Measurements from ENCODE around the gene CAST. TPM values are rescaled to one million over a fixed set of nuclear protein-coding genes. Genes with fewer than 3 reads are reported as not detected.
A peak's percentile ranks its signal among the peaks of the same experiment; 100 is the strongest.
"Not testable (repeated sequence)": the region's sequence is repeated elsewhere in the genome, so short reads cannot be mapped to it uniquely, and the experiment has no call there.

Gene CAST
- total and polyA plus RNA-seq, 8 donors, result 54.0 to 458 (median 209) TPM

DNA sequence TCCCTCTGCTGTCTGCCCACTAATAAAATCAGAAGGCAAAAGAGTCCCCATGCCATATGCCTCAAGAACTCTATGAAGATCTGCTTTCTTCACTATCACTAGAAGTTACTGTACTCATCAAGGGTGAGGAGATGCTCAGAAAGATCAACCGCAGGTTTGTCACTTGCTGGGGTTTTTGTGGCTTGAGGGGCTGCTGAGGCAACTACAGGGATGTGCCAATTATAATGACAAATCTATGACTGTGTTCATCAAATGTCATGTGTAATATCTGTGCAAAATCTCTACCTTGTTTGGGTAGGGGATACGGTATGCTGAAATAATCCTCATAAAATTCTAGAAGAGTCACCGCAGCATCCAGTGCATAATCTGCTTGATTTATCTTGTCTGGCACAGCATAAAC, 132.6 kb downstream of the CAST start:
- no peak overlapping the region for H3K27ac ChIP-seq
- H3K4me1 ChIP-seq, result peaks cover 0 to 38% (median 7%) of the 10 kb centered on the region in 4 donors
- WGBS, 5 donors, result 75 to 92% (median 85%) methylated on average over 3 of the region's 3 CpGs
- peaks cover 40 to 100% (median 95%) of the 10 kb centered on the region in 4 donors for H3K36me3 ChIP-seq
- H3K9me3 ChIP-seq, result no peaks in the 10 kb centered on the region
- no peak for DNase-seq
- intact Hi-C loops (cut with DNase I; ENCODE audit: low total_unique reads), result no loop called here
- no peaks in the 10 kb centered on the region for H3K27me3 ChIP-seq
- no peak overlapping the region for H3K4me3 ChIP-seq
- TF ChIP-seq POLR2A (IDR thresholded peaks at IDR 0.05), result no peak
- TF ChIP-seq EP300 (IDR thresholded peaks at IDR 0.05), result no peak
- TF ChIP-seq POLR2AphosphoS5 (IDR thresholded peaks at IDR 0.05), result no peak
- TF ChIP-seq, protein P1, sequence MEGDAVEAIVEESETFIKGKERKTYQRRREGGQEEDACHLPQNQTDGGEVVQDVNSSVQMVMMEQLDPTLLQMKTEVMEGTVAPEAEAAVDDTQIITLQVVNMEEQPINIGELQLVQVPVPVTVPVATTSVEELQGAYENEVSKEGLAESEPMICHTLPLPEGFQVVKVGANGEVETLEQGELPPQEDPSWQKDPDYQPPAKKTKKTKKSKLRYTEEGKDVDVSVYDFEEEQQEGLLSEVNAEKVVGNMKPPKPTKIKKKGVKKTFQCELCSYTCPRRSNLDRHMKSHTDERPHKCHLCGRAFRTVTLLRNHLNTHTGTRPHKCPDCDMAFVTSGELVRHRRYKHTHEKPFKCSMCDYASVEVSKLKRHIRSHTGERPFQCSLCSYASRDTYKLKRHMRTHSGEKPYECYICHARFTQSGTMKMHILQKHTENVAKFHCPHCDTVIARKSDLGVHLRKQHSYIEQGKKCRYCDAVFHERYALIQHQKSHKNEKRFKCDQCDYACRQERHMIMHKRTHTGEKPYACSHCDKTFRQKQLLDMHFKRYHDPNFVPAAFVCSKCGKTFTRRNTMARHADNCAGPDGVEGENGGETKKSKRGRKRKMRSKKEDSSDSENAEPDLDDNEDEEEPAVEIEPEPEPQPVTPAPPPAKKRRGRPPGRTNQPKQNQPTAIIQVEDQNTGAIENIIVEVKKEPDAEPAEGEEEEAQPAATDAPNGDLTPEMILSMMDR (IDR thresholded peaks at IDR 0.05), result no peak

DNA sequence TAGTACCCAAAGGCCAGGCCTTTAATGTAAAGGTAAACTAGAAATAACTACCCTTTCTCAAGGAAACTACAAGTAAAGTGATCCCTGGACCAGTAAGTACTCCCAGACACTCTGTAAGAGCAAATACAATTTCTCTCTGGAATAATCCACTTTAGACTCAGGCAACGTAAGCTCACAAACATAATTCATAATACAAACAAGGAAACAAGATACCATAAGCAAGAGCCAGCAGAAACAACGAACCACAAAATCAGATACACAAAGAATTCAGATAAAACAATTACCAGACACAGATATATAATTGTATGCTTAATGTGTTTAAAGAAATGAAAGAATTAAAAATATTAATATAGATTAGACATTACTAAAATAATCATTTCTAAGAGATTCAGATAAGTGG, 133.4 kb downstream of the CAST start:
- Histone ChIP-seq H3K4me1 (peaks cover 0 to 34% (median 6%) of the 10 kb centered on the region in 4 donors), H3K4me3 (no peak overlapping the region), H3K9me3 (no peaks in the 10 kb centered on the region), H3K27ac (no peak overlapping the region), H3K27me3 (no peaks in the 10 kb centered on the region), H3K36me3 (peaks cover 48 to 100% (median 95%) of the 10 kb centered on the region in 4 donors)
- intact Hi-C loops (cut with DNase I; ENCODE audit: low total_unique reads), result no loop called here
- no peak for TF ChIP-seq POLR2A (IDR thresholded peaks at IDR 0.05)
- TF ChIP-seq, protein P1 (IDR thresholded peaks at IDR 0.05), result no peak
- DNase-seq, result no peak
- WGBS, 5 donors, result 20 to 66% (median 44%) methylated on average over 2 of the region's 2 CpGs

DNA sequence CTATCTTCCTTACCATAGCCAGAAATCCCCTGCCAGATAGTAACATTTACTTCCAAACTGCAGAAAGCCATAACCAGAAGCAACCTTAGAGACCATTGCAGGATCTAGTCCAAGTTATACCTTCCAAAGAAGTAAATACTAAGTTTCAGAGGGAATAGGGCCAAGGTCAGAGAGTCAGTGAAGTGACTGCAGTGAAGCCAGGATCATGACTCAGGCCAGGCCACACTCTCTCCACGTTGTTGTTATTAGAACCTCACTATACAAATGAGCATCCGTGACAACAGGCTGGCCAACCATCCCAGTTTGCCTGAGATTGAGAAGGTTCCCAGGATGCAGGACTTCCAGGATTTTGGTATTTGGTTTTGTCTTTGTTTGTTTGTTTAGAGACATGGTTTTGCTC, 134.3 kb downstream of the CAST start:
- no peak for DNase-seq
- TF ChIP-seq POLR2A (IDR thresholded peaks at IDR 0.05), result no peak
- whole genome bisulfite sequencing, 5 donors, result 67 to 91% (median 73%) methylated on average over 2 of the region's 2 CpGs
- no peak overlapping the region for H3K4me3 ChIP-seq
- H3K27me3 ChIP-seq, result no peaks in the 10 kb centered on the region
- H3K27ac ChIP-seq, result no peak overlapping the region
- H3K9me3 ChIP-seq, result no peaks in the 10 kb centered on the region
- intact Hi-C loops (cut with DNase I; ENCODE audit: low total_unique reads), result no loop called here
- peaks cover 0 to 27% (median 2%) of the 10 kb centered on the region in 4 donors for H3K4me1 ChIP-seq
- peaks cover 54 to 100% (median 96%) of the 10 kb centered on the region in 4 donors for H3K36me3 ChIP-seq

DNA sequence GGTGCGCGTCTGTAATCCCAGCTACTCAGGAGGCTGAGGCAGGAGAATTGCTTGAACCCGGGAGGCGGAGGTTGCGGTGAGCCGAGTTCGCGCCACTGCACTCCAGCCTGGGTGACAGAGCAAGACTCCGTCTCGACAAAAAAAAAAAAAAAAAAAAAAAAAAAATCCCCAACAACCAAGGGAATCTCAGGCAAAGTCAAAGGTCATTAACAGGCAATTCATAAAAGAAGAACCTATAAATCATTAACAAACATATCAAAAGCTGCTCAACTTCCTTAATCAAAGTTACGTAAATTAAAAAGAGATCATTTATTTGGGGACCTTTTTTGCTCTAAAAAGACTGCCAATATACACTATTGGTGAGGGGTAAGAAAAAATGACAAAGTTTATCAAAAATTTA, 139.5 kb downstream of the CAST start:
- DNase-seq; H3K27me3 ChIP-seq; H3K9me3 ChIP-seq; H3K4me3 ChIP-seq; intact Hi-C loops (cut with DNase I; ENCODE audit: low total_unique reads); H3K27ac ChIP-seq: not testable (repeated sequence)
- Histone ChIP-seq H3K36me3 (peaks cover 38 to 63% (median 55%) of the 10 kb centered on the region in 4 donors), H3K4me1 (peaks cover 13 to 53% (median 34%) of the 10 kb centered on the region in 4 donors)
- WGBS, 5 donors, result 55 to 83% (median 82%) methylated on average over 11 of the region's 11 CpGs

DNA sequence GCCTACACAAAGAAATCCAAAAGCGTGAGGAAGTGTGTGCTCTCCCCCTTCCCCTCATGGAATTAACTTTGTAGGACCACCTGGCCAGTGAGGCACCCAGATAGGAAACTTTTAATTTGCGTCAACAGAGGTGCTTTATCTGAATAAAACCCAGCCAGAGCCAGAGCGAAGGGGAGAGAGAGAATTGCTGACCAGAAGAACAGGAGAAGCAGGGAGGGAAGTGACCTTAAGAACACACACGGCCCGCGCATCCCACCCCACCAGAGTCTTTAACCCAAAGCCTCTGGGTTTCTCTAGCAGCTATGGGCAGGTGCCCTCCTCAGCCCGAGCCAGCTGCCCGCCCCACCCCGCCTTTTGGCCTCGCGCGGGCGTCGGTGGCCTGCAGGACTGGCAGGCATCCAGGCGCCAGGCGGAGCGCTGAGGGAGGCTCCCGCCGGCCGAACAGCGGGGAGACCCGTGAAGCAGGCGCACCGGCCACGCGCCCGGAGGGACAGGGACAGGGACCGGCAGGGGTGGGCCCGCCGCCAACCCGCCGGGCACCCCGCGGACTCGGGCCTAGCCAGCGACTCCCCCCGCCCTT, 145.0 kb downstream of the CAST start:
- peak; percentile 88 to 92 for DNase-seq
- TF ChIP-seq POLR2AphosphoS5 (IDR thresholded peaks at IDR 0.05) (peak; percentile 23 to 88 (median 78)), EP300 (IDR thresholded peaks at IDR 0.05) (no peak), POLR2A (IDR thresholded peaks at IDR 0.05) (no peak)
- TF ChIP-seq, protein P1 (IDR thresholded peaks at IDR 0.05), result no peak
- Histone ChIP-seq H3K27me3 (no peaks in the 10 kb centered on the region), H3K4me1 (peaks cover 13 to 54% (median 39%) of the 10 kb centered on the region in 4 donors), H3K36me3 (peaks cover 0 to 13% (median 8%) of the 10 kb centered on the region in 4 donors), H3K27ac (peak overlapping the region; percentile 98 to 100 (median 100)), H3K4me3 (peak overlapping the region; percentile 57 to 95 (median 83)), H3K9me3 (no peaks in the 10 kb centered on the region)
- intact Hi-C loops (cut with DNase I; ENCODE audit: low total_unique reads), result no loop called here
- WGBS, 5 donors, result 0 to 2% (median 1%) methylated on average over 14 to 37 of the region's 37 CpGs

Measured in stomach (tissue), 9 donors.